ENCODE results near the gene RPS6KL1. TPM values are rescaled to one million over a fixed set of nuclear protein-coding genes. Genes with fewer than 3 reads are reported as not detected.

RPS6KL1 gene
- total RNA-seq, 1 experiment from 2014 or later: 4.2 TPM

- H3K27ac ChIP-seq: no peak overlapping the region
- peaks cover 6% of the 10 kb centered on the region; the same call in 1 of the 2 replicates for H3F3A ChIP-seq (ENCODE audit: insufficient read depth, low read depth)
- H3K27me3 ChIP-seq (ENCODE audit: insufficient read depth, low read depth): no peaks in the 10 kb centered on the region
- H4K20me1 ChIP-seq (ENCODE audit: insufficient read depth): no peaks in the 10 kb centered on the region
- no peaks in the 10 kb centered on the region for H3K36me3 ChIP-seq (ENCODE audit: low read depth)
- no peaks in the 10 kb centered on the region for H3K79me2 ChIP-seq (ENCODE audit: low read depth)
- no peaks in the 10 kb centered on the region for H3K9me3 ChIP-seq (ENCODE audit: insufficient read depth, low read depth)
- no peak overlapping the region for H3K4me2 ChIP-seq
- TF ChIP-seq, protein P1, sequence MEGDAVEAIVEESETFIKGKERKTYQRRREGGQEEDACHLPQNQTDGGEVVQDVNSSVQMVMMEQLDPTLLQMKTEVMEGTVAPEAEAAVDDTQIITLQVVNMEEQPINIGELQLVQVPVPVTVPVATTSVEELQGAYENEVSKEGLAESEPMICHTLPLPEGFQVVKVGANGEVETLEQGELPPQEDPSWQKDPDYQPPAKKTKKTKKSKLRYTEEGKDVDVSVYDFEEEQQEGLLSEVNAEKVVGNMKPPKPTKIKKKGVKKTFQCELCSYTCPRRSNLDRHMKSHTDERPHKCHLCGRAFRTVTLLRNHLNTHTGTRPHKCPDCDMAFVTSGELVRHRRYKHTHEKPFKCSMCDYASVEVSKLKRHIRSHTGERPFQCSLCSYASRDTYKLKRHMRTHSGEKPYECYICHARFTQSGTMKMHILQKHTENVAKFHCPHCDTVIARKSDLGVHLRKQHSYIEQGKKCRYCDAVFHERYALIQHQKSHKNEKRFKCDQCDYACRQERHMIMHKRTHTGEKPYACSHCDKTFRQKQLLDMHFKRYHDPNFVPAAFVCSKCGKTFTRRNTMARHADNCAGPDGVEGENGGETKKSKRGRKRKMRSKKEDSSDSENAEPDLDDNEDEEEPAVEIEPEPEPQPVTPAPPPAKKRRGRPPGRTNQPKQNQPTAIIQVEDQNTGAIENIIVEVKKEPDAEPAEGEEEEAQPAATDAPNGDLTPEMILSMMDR (conservative IDR thresholded peaks at IDR 0.05): no peak
- no peak for TF ChIP-seq EZH2 (IDR thresholded peaks at IDR 0.05; ENCODE audit: low read depth)
- no peak for DNase-seq
- no peak overlapping the region for H3K4me3 ChIP-seq
- BruUV-seq (replicated peaks): no TSS peak
- POLR2A ChIA-PET (ENCODE audit: unreplicated experiment): no interaction called here
- H3K9me2 ChIP-seq (ENCODE audit: insufficient read depth): no peaks in the 10 kb centered on the region
- no peak overlapping the region for H2AFZ ChIP-seq
- intact Hi-C loops (cut with micrococcal nuclease; ENCODE audit: unreplicated experiment): loop anchor here (5.0 kb wide), 2 partner anchors 548 to 583 kb away; no protein-coding TSS in a partner anchor
- peaks cover 8% of the 10 kb centered on the region for H3K4me1 ChIP-seq (replicated peaks; ENCODE audit: insufficient read depth)
- CTCF ChIA-PET: interaction anchor here (0.8 kb wide), 1 partner anchor 30 kb away, joined by 3 read pairs; no protein-coding TSS in a partner anchor
Observed at GRCh38 chr14:74909911-74910310, 13.1 kb downstream of the RPS6KL1 start.

DNA sequence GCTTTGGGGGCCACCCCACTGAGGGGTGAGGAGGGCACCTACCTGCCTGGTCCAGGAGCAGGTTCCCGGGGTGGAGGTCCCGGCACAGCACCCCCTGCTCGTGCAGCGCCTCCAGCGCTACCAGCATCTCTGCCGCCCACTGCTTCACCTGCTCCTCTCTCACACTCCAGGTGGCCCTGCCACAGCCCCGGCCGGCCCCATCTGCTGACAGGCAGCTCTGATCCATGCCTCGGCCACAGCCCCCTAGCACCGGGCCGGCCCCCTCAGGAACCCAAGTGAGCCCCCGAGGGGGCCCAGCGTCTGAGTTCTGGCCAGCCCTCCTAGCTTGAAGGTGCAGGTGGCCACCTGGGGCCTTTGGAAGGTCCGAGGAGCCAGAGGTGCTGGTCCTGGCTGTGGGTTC lies 13.6 kb downstream of the RPS6KL1 start:
- BruUV-seq (replicated peaks): no TSS peak
- Histone ChIP-seq H3K4me2 (no peak overlapping the region), H3K9me3 (ENCODE audit: insufficient read depth, low read depth) (no peaks in the 10 kb centered on the region), H4K20me1 (ENCODE audit: insufficient read depth) (no peaks in the 10 kb centered on the region), H2AFZ (no peak overlapping the region), H3K27ac (no peak overlapping the region), H3K4me1 (replicated peaks; ENCODE audit: insufficient read depth) (peaks cover 8% of the 10 kb centered on the region), H3K9me2 (ENCODE audit: insufficient read depth) (no peaks in the 10 kb centered on the region), H3K27me3 (ENCODE audit: insufficient read depth, low read depth) (no peaks in the 10 kb centered on the region), H3K36me3 (ENCODE audit: low read depth) (no peaks in the 10 kb centered on the region), H3K4me3 (no peak overlapping the region), H3K79me2 (ENCODE audit: low read depth) (no peaks in the 10 kb centered on the region), H3F3A (ENCODE audit: insufficient read depth, low read depth) (peaks cover 11% of the 10 kb centered on the region)
- no peak for DNase-seq
- no peak for TF ChIP-seq EZH2 (IDR thresholded peaks at IDR 0.05; ENCODE audit: low read depth)
- ChIA-PET POLR2A (ENCODE audit: unreplicated experiment) (no interaction called here), CTCF (interaction anchor here (0.8 to 7.6 kb wide), 2 partner anchors 31 to 48 kb away, joined by 3 to 128 read pairs; no protein-coding TSS in a partner anchor)
- intact Hi-C loops (cut with micrococcal nuclease; ENCODE audit: unreplicated experiment): loop anchor here (5.0 kb wide), 2 partner anchors 547 to 582 kb away; no protein-coding TSS in a partner anchor

DNA sequence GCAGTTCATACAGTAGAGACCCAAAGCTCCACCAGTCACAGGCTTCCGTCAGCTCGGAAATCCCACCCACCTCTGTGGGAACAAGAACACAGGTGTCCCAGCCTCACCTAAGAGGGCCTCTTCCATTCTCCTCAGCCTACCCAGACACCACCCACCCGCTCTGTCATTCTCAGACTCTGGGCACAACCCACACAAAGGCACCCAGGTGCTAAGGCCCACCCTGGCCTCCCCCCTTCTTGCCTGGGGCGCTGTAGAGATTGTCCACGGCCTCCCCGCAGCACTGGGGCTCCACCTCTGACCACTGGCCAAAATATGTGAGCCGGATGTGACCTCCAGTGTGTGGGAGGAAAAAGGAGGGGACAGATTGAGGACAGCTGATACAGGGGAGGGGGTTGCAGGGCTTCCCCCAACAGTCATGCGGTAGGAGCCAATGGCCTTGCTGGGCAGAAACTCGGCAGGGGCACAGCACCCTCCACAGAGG lies 14.2 kb downstream of the RPS6KL1 start:
- intact Hi-C loops (cut with micrococcal nuclease; ENCODE audit: unreplicated experiment): loop anchor here (5.0 kb wide), 2 partner anchors 547 to 582 kb away; no protein-coding TSS in a partner anchor
- ChIA-PET POLR2A (ENCODE audit: unreplicated experiment) (interaction anchor here (1.2 kb wide), 1 partner anchor 12 kb away, joined by 6 read pairs; no protein-coding TSS in a partner anchor), CTCF (interaction anchor here (7.6 kb wide), 1 partner anchor 48 kb away, joined by 128 read pairs; no protein-coding TSS in a partner anchor)
- Histone ChIP-seq H3K36me3 (ENCODE audit: low read depth) (no peaks in the 10 kb centered on the region), H3F3A (ENCODE audit: insufficient read depth, low read depth) (peaks cover 17% of the 10 kb centered on the region), H3K4me2 (no peak overlapping the region), H2AFZ (no peak overlapping the region), H3K27me3 (ENCODE audit: insufficient read depth, low read depth) (no peaks in the 10 kb centered on the region), H3K9me3 (ENCODE audit: insufficient read depth, low read depth) (no peaks in the 10 kb centered on the region), H3K4me1 (replicated peaks; ENCODE audit: insufficient read depth) (peaks cover 8% of the 10 kb centered on the region), H3K9me2 (ENCODE audit: insufficient read depth) (no peaks in the 10 kb centered on the region), H3K27ac (no peak overlapping the region), H4K20me1 (ENCODE audit: insufficient read depth) (no peaks in the 10 kb centered on the region), H3K79me2 (ENCODE audit: low read depth) (no peaks in the 10 kb centered on the region), H3K4me3 (no peak overlapping the region)
- TF ChIP-seq, protein P1 (conservative IDR thresholded peaks at IDR 0.05): no peak
- no peak for TF ChIP-seq EZH2 (IDR thresholded peaks at IDR 0.05; ENCODE audit: low read depth)
- BruUV-seq (replicated peaks): no TSS peak
- no peak for DNase-seq

Measured in PC-9 (cell line).